Right lobe of liver (tissue), 6 donors: ENCODE results near the gene SF3A2. TPM values are rescaled to one million over a fixed set of nuclear protein-coding genes. Genes with fewer than 3 reads are reported as not detected.

ENCODE experiments used
- ATAC-seq, 4 donors: fragments of 200-7000 bp; cut with Tn5 transposase; one replicate each; pipeline ENCODE4 v1.9.1; 2020; ENCODE audit warnings: mild to moderate bottlenecking in 4 of 4, moderate library complexity in 4 of 4
- DNase-seq, 3 donors: peaks; one replicate each; pipeline ENCODE4 v3.0.0-alpha.2; 2020
- H3K27ac ChIP-seq, 3 donors: fragments of 200-600 bp; one replicate each; pipeline ENCODE4 v1.8.0; 2022
- H3K27me3 ChIP-seq, 2 donors: fragments of 200-600 bp; one replicate each; pipeline ENCODE4 v1.8.0; 2022
- H3K36me3 ChIP-seq, 4 donors: fragments of 200-600 bp; sonication (generic) in 1 of 4; one replicate each; pipeline versions ENCODE4 v1.5.1 to v1.8.0; 2017 to 2022; ENCODE audit warnings: control low read depth in 1 of 4
- H3K4me1 ChIP-seq, 4 donors: fragments of 200-600 bp; sonication (generic) in 1 of 4; one replicate each; pipeline versions ENCODE4 v1.5.1 to v1.8.0; 2017 to 2022; ENCODE audit warnings: control low read depth in 1 of 4
- H3K4me3 ChIP-seq, 3 donors: fragments of 200-600 bp; one replicate each; pipeline ENCODE4 v1.8.0; 2022
- H3K9me3 ChIP-seq, 4 donors: fragments of 200-600 bp; sonication (generic) in 1 of 4; one replicate each; pipeline versions ENCODE4 v1.5.1 to v1.8.0; 2017 to 2022; ENCODE audit warnings: control low read depth in 1 of 4
- POLR2A ChIP-seq: fragments of 450-650 bp; IDR thresholded peaks from one replicate; pipeline ENCODE4 v1.6.1; 2017; ENCODE audit warnings: antibody characterized with exemption, mild to moderate bottlenecking
- WGBS: methylation state at CpG from one replicate; pipeline ENCODE4 v1.1.6; 2018; ENCODE audit warnings: low coverage, low lambda C conversion rate; ENCODE audit not compliant: insufficient coverage; ENCODE audit errors: missing lambda C conversion rate; 5-methylcytosine and 5-hydroxymethylcytosine counted together
- intact Hi-C, 2 donors: fragments of 100-400 bp; cut with DNase I; formaldehyde crosslinking; loops; one replicate each; pipeline versions ENCODE4 v1.11.2 to v1.14.1; 2022
- total RNA-seq, 6 experiments: library from RNA; depleted of rRNA in 2 of 6; stranded (reverse); fragments of >200 nt in 2 of 6; fragmentation: NEBNext Ultra II Directional in 3 of 6; extraction: Animal tissue kit (Norgen Biotek cat#: 25700) in 3 of 6; gene quantifications; one replicate each; pipeline versions ENCODE4 v1.1.0 to v1.2.4, GENCODE V29; 2016 to 2023
- TF ChIP-seq, protein P1 (sequence below), 4 donors: fragments of 200-600 bp in 3 of 4; fragments of 450-650 bp in 1 of 4; IDR thresholded peaks; one replicate each; pipeline versions ENCODE4 v1.5.1 to v1.8.0; 2016 to 2022; ENCODE audit warnings: antibody characterized with exemption in 4 of 4, mild to moderate bottlenecking in 2 of 4
- donor health status: DM: no; HTN: yes; CAD: no.
- donor health status: DM: no; HTN: no; CAD: no.
- donor health status: DM: no; HTN: no; CAD: no.
- donor health status: DM: no; HTN: yes; CAD: no.
- donor health status: DM: no; HTN: yes; CAD: no.

SF3A2 gene
- total RNA-seq, 6 experiments from 2014 or later = 14.0 to 22.1 (median 19.1) TPM

- Histone ChIP-seq H3K27ac (no peak overlapping the region), H3K4me1 (no peaks in the 10 kb centered on the region), H3K27me3 (no peaks in the 10 kb centered on the region), H3K36me3 (peaks cover 0 to 29% (median 6%) of the 10 kb centered on the region in 4 donors), H3K4me3 (no peak overlapping the region), H3K9me3 (no peaks in the 10 kb centered on the region)
- 92% methylated on average over 13 of the region's 25 CpGs for WGBS
- DNase-seq (no peak), ATAC-seq (no peak)
- intact Hi-C loops = no loop called here
- TF ChIP-seq POLR2A = no peak
- TF ChIP-seq, protein P1, sequence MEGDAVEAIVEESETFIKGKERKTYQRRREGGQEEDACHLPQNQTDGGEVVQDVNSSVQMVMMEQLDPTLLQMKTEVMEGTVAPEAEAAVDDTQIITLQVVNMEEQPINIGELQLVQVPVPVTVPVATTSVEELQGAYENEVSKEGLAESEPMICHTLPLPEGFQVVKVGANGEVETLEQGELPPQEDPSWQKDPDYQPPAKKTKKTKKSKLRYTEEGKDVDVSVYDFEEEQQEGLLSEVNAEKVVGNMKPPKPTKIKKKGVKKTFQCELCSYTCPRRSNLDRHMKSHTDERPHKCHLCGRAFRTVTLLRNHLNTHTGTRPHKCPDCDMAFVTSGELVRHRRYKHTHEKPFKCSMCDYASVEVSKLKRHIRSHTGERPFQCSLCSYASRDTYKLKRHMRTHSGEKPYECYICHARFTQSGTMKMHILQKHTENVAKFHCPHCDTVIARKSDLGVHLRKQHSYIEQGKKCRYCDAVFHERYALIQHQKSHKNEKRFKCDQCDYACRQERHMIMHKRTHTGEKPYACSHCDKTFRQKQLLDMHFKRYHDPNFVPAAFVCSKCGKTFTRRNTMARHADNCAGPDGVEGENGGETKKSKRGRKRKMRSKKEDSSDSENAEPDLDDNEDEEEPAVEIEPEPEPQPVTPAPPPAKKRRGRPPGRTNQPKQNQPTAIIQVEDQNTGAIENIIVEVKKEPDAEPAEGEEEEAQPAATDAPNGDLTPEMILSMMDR (IDR thresholded peaks at IDR 0.05) = no peak
These were observed 42.0 kb upstream of the SF3A2 start for GRCh38 chr19:2194513-2195078.

DNA sequence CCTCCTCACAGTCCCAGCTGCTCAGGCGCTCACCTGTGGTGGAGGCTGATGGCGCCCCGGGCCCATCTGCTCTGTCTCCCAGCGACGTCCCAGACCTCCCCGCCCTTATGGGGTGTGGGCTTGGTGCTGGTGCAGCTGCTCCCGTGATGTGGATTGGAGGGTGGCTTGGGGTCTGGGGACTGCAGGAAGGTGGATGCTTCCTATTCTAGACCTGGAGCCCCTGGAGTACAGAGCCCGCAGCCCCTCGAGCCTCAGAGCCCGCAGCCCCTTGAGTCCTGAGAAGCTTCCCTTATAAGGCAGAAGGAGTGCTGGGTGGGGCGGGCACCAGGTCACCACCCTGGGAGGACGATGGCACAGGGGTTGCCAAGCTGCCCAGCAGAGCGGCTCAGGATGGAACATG, 41.3 kb upstream of the SF3A2 start:
- H3K9me3 ChIP-seq = no peaks in the 10 kb centered on the region
- H3K4me1 ChIP-seq = no peaks in the 10 kb centered on the region
- H3K36me3 ChIP-seq = peaks cover 0 to 29% (median 6%) of the 10 kb centered on the region in 4 donors
- intact Hi-C loops = no loop called here
- TF ChIP-seq, protein P1 (IDR thresholded peaks at IDR 0.05) = no peak
- 92% methylated on average over 2 of the region's 13 CpGs for WGBS
- H3K27me3 ChIP-seq = no peaks in the 10 kb centered on the region
- no peak for DNase-seq
- ATAC-seq = no peak
- no peak overlapping the region for H3K4me3 ChIP-seq
- H3K27ac ChIP-seq = no peak overlapping the region

DNA sequence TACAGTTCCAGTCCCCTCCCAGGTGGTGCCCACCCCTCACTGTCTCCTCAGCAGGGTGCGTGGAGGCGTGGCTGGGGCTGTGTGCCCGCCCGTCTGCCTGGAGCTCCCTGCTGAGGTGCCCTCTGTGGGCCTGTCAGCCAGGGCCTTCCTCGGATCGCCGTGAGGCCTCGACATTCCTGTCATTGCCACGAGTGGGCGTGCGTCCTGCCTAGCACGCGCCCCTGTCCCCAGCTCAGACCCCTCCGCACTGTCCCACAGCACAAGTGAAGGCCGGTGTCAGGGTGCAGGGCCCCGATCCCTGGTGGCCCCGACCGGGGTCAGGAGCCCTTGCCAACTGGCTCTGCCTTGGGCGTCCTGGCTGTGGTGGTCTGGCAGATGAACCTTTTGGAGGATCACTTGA, 40.7 kb upstream of the SF3A2 start:
- H3K9me3 ChIP-seq = no peaks in the 10 kb centered on the region
- no peak for TF ChIP-seq POLR2A
- H3K4me3 ChIP-seq = no peak overlapping the region
- ATAC-seq (peak in 1 of 4 donors; percentile 5), DNase-seq (no peak)
- H3K36me3 ChIP-seq = peaks cover 0 to 28% (median 6%) of the 10 kb centered on the region in 4 donors
- no peak overlapping the region for H3K27ac ChIP-seq
- no peaks in the 10 kb centered on the region for H3K27me3 ChIP-seq
- no peaks in the 10 kb centered on the region for H3K4me1 ChIP-seq
- WGBS = 100% methylated on average over 3 of the region's 19 CpGs
- intact Hi-C loops = no loop called here

- H3K27ac ChIP-seq = no peak overlapping the region
- no peaks in the 10 kb centered on the region for H3K9me3 ChIP-seq
- no peak overlapping the region for H3K4me3 ChIP-seq
- H3K4me1 ChIP-seq = no peaks in the 10 kb centered on the region
- H3K36me3 ChIP-seq = peaks cover 0 to 20% (median 3%) of the 10 kb centered on the region in 4 donors
- DNase-seq (no peak), ATAC-seq (no peak)
- no CpG with 5 or more reads among the region's 15 CpGs for WGBS
- intact Hi-C loops = no loop called here
- no peaks in the 10 kb centered on the region for H3K27me3 ChIP-seq
- TF ChIP-seq, protein P1 (IDR thresholded peaks at IDR 0.05) = no peak
- TF ChIP-seq POLR2A = no peak
These were observed 39.4 kb upstream of the SF3A2 start for GRCh38 chr19:2197270-2197669.

GRCh38 chr19:2198317-2198716, 38.3 kb upstream of the SF3A2 start:
- ATAC-seq = no peak
- Histone ChIP-seq H3K27me3 (no peaks in the 10 kb centered on the region), H3K4me3 (no peak overlapping the region), H3K9me3 (no peaks in the 10 kb centered on the region), H3K4me1 (no peaks in the 10 kb centered on the region), H3K36me3 (peaks cover 0 to 19% (median 4%) of the 10 kb centered on the region in 4 donors), H3K27ac (no peak overlapping the region)
- TF ChIP-seq, protein P1 (IDR thresholded peaks at IDR 0.05) = no peak
- no peak for TF ChIP-seq POLR2A
- WGBS = 93% methylated on average over 3 of the region's 22 CpGs
- intact Hi-C loops = no loop called here
- DNase-seq = no peak
